ENCODE data around the gene ITM2C.

DNA sequence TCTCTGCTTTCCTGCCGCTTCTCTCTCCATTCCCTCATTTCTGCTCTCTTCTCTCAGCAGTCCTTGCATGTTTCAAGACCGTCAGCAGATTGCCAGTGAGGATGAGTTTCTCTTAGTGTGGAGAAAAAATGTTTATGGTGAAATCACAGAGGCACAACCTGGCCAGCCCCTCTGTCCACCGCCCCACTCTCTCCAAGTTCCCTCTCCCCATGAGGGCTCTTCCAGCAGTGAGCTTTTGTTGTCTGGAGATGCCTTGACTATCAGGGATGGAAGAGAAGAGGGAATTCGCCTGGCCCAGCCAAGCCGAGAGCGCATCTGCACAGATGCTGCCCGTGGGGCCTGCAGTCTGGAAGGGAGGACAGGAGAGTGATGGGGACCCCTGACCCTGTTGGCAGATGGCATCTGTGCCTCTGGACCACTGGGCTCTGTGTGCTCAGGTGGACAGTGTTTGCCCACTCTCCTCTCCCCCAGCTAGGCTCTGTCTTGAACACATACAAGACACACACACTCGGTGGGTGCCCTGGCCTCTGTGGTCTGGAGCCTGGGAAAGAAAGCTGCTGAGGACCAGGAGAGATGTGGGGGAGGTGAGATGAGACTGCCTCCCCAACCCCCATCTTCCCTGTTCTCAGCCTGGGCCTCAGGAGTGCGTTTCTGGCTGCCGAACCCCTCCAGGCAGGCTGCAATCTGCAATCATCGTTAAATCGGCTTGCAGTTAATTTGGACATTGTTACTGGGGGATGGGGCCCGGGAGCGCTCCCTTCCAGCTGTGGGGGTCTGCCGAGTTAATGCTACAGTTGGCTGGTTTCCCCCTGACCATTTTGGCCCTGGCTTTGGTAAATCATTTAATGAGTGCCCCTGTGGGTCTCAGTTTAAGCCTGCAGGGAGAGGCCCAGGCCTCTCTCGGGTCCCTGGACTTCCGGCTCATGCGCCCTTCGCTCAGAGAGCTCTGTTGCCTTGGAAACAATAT, 4.5 kb downstream of the ITM2C start:
- TF ChIP-seq GATA2 (IDR thresholded peaks at IDR 0.05; ENCODE audit: low read depth, low read length): peak; percentile 94
- no peak for TF ChIP-seq GATA3 (IDR thresholded peaks at IDR 0.05; ENCODE audit: low read depth, low read length)

Data from SH-SY5Y (cell line).